Posterior cingulate gyrus (tissue), 11 donors: ENCODE data around the gene PPM1H.
"Not testable (repeated sequence)": the region's sequence is repeated elsewhere in the genome, so short reads cannot be mapped to it uniquely, and the experiment has no call there.

Experiments
- DNase-seq, 10 donors: peaks; one replicate each; pipeline versions ENCODE4 v3.0.0 to v3.0.0-alpha.2; 2020 to 2021; ENCODE audit warnings: mixed read lengths in 3 of 10
- intact Hi-C: fragments of 100-400 bp; cut with DNase I; formaldehyde crosslinking; loops from one replicate; pipeline ENCODE4 v1.15.1; 2023

The PPM1H gene

GRCh38 chr12:62879228-62879627, 55.7 kb downstream of the PPM1H start:
- DNase-seq, intact Hi-C loops: not testable (repeated sequence)

DNA sequence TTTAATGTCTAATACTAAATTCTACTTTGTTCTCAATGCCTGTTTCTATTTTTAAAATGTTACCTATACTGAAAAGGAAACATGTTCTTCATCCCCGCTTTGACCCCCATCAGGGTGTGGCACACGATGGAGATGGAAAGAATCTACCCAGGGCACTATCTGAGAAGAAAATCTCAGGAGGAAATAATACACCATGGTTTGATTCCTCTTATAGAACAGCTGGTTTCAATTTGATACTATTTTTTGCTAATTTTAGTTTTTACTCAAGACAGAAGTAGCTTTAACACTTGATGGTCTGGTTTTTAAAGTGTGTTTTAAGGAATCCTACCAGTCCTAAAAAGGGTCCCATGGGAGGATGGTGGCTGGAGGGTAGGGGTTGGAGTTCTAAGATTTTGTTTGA, 56.7 kb downstream of the PPM1H start:
- no peak for DNase-seq
- intact Hi-C loops = no loop called here

- peak in 3 of 10 donors; percentile 16 to 78 (median 69) for DNase-seq
- intact Hi-C loops = no loop called here
Measured at GRCh38 chr12:62876938-62877548, 57.9 kb downstream of the PPM1H start.

DNA sequence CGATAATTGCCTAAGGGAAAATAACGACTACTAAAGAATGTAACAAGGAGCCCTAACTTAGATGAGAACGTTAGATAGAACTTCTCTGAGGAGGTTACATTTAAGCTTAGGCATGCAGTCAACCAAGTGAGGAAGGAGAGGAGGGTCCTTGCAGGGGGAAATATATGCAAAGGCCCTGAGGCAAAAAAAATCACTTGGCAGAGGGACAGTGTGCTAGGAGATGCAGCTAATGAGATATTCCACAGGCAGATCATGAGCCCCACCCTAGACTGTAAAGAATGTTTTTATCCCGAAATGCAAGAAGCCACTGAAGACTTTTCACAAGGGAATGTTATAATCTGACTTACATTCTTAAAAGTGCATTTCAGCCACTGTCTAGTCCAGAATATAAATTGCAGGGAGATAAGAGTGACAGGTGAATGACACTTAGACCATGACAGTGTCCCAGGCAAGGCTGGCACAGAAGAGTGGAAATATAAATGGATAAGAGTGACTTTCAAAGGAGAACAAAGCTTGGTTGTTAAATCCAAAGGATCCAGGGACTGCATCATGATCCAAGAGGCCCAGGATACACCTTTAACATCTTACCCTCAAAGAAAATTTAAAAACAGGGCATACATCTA, 61.0 kb downstream of the PPM1H start:
- intact Hi-C loops = no loop called here
- DNase-seq = no peak

- no peak for DNase-seq
- intact Hi-C loops = no loop called here
Measured at GRCh38 chr12:62873116-62873825, 61.7 kb downstream of the PPM1H start.

DNA sequence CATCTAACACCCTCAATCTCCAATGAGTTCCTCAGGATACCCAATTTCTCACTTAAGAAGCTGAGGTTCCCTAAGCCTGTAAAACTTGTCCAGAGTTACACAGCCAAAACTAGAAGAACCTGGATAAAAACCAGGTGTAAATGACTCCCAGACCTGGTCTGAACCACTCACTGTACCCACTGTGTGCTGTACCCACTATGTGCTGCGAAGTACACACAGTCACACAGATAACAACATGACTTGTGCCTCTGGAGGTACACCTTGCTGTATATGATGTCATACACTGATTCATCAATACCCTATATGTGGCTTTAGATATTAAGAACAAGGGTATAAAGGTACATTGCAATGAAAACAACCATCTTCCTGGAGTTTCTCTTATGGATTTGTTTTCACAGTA, 66.1 kb downstream of the PPM1H start:
- intact Hi-C loops = no loop called here
- DNase-seq = no peak

GRCh38 chr12:62866451-62867082, 68.4 kb downstream of the PPM1H start:
- no peak for DNase-seq
- intact Hi-C loops = no loop called here

DNA sequence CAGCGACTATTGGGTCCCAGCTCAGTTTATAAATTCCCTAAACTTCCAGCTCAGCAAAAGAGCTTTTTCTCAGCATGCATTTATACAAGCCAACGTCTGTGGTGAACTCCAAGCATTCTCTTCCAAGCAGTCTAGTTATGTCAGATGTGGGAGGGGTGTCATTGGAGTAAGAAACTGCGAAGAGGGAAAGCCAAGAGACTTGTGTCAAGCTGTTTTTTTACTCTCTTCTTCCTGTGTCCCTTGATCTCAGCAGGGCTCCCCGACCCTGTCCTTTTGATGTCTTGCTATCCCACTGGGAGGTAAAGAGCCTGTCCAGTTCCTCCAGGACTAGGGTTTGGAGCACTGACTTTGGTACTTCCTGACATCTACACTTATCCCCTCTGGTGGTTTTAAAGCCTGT, 69.0 kb downstream of the PPM1H start:
- intact Hi-C loops = no loop called here
- no peak for DNase-seq

DNA sequence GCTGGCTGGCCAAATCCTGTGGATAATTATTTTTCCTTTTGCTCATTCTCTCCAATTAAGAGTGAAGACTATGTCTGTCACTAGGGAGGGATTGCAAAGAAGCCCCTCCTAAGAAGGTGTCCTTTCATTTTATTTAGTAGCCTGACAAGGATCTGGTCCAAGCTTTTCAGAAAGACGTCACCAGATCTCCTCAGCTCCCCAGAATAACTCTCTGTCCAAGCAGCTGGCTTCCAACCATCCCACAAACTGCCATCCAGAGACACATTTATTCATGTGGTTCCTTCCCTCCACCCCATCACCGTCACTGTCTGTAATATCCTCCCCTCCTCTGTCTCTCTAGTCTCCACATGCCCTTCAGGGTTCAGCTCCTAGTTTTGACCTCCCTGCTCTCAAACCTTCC, 69.9 kb downstream of the PPM1H start:
- intact Hi-C loops = no loop called here
- DNase-seq = peak in 2 of 10 donors; percentile 22 to 26

- intact Hi-C loops = loop anchor here (5.0 kb wide), 1 partner anchor 70 kb away; no protein-coding TSS in a partner anchor
Measured at GRCh38 chr12:62862259-62862881, 72.6 kb downstream of the PPM1H start.

GRCh38 chr12:62861586-62861985, 73.4 kb downstream of the PPM1H start:
- intact Hi-C loops = loop anchor here (5.0 kb wide), 1 partner anchor 71 kb away; no protein-coding TSS in a partner anchor
- peak in 4 of 10 donors; percentile 20 to 81 (median 32) for DNase-seq

More at GRCh38 chr12:62862259-62862881, 72.6 kb downstream of the PPM1H start:
- no peak for DNase-seq

GRCh38 chr12:62860501-62861411, 74.2 kb downstream of the PPM1H start:
- no peak for DNase-seq
- intact Hi-C loops = loop anchor here (5.0 kb wide), 1 partner anchor 72 kb away; no protein-coding TSS in a partner anchor

- intact Hi-C loops = loop anchor here (5.0 kb wide), 1 partner anchor 72 kb away; no protein-coding TSS in a partner anchor
- no peak for DNase-seq
Measured at GRCh38 chr12:62860020-62860419, 74.9 kb downstream of the PPM1H start.

DNA sequence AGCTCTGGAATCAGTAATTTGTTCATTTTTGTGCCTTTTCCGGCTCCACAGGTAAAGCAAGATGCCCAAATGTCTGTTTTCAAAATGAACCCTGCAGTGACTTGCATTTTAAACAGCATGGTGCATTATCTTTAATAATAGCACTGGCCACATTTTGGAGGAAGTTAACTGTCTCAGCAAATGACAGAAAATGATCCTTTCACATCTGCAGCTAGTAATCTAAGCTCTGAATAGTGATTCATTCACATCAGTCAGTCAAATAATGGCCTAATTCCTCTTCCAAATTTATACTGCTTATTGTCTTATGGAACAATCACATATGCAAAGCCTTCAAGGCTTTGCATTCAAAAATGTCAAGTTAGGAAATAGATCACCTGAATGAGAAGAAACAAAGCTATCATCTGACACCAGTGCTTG, 75.6 kb downstream of the PPM1H start:
- no peak for DNase-seq
- intact Hi-C loops = no loop called here

DNA sequence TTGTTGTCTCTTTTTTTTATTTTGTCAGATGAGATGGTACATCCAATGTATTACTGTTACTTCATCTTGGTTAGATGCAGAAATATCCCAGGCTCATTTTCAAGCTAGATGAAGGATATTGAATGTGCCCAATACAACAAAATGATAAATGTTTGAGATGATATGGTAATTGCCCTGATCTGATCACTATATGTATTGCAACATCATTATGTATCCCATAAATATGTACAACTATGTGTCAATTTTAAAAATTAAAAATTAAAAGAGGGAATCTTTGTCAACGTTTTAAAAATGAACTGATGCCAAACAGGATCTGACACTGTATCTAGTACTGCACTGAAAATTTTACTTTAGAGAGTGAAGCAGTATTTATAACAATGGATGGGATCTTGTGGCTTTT, 78.5 kb downstream of the PPM1H start:
- DNase-seq = no peak
- intact Hi-C loops = no loop called here

GRCh38 chr12:62854024-62854423, 80.9 kb downstream of the PPM1H start:
- intact Hi-C loops = no loop called here
- no peak for DNase-seq

DNA sequence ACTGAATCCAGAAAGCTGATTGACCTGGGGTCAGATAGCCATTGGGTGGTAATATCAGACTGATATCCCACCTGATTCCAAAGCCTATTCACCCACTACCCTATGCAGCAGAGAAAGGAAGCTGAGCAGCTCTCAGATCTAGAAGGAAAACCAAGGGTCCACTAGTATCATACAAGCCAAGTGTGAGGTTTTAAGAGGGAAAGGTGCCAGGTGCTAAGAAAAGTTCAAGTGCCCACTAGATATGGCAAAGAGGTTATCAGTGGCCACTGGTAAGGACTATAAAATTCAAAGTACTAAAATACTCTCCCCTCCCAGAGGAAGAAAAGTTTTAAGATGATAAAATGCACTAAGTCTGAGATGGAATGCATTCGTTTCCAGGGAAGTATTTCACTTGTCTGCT, 85.6 kb downstream of the PPM1H start:
- intact Hi-C loops = no loop called here
- no peak for DNase-seq

DNA sequence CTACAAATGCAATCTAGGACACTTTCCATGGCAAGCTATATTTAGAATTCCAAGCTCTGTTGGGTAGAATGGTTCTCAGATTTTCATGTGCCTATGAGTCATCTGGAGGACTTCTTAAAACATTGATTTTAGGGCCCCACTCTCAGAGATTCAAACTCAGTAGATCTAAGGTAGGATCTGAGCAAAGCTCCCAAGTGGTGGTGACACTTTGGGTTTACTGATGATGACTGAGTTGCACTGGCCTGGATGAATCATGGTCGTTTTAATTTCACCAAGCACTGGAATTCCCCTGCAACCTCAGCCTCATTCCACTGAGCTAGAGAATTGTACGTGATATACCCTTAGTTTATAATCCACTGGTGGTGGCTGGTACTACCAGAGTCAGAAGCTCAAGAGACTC, 86.5 kb downstream of the PPM1H start:
- intact Hi-C loops = no loop called here
- no peak for DNase-seq

DNA sequence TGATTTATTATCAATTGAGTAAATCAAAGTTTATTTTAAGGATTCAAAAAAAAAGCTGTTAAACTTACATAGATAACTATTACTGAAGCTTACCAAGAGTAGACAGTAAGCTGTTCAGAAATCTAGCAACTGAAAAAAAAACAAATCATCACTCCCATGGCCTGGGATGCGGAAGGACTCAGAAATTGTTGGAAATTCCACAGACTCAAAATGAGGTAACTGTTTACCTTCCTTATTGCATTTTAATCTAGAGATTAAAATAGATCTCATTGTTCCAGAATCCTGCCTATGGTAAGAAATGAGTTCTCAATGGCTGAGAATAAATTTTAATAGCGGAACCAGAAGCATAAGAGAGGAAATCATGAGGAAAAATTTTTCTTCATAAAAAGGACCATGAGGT, 87.2 kb downstream of the PPM1H start:
- DNase-seq = no peak
- intact Hi-C loops = no loop called here

DNA sequence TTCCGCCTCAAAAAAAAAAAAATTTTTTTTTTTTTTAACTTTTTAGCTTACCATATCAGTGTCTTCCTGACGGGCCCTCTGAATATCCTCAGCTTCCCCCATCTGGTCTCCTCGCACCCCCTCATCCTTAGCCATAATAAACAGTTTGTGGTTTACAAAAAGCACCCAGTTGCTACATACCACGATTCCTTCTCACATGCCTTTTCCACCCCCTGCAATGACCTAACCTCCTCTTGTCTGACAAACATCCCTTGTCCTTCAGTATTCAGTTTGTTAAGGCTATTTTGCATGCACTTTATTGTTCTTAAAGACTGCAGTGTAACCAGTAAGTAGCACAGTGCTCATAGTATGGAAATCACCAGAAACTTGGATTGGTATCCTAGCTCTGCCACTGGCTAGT, 88.5 kb downstream of the PPM1H start:
- intact Hi-C loops = no loop called here
- no peak for DNase-seq
